ENCODE measurements around the gene LHX4. TPM values are rescaled to one million over a fixed set of nuclear protein-coding genes. Genes with fewer than 3 reads are reported as not detected.

The LHX4 gene
- total RNA-seq, 2 donors from 2014 or later = not detected

- WGBS, 2 donors = 88 to 89% methylated on average over 18 of the region's 18 CpGs
- DNase-seq (no peak), ATAC-seq (no peak)
- Histone ChIP-seq H3K36me3 (replicated peaks in 1 of 2; ENCODE audit: insufficient read depth in 1 of 2, low read depth in 2 of 2) (peaks cover 0 to 15% of the 10 kb centered on the region in 2 donors), H3K4me1 (no peaks in the 10 kb centered on the region), H3K27ac (no peak overlapping the region), H3K9me3 (no peaks in the 10 kb centered on the region), H3K27me3 (no peaks in the 10 kb centered on the region), H3K4me3 (no peak overlapping the region)
- no peak for TF ChIP-seq CTCF (IDR thresholded peaks at IDR 0.05)
- TF ChIP-seq POLR2A (IDR thresholded peaks at IDR 0.05) = no peak
- intact Hi-C loops (cut with DNase I) = no loop called here
These were observed 36.7 kb upstream of the LHX4 start for GRCh38 chr1:180193141-180194047.

GRCh38 chr1:180194048-180194425, 36.0 kb upstream of the LHX4 start:
- no peaks in the 10 kb centered on the region for H3K27me3 ChIP-seq
- ATAC-seq (no peak), DNase-seq (no peak)
- H3K9me3 ChIP-seq = no peaks in the 10 kb centered on the region
- H3K36me3 ChIP-seq (replicated peaks in 1 of 2; ENCODE audit: insufficient read depth in 1 of 2, low read depth in 2 of 2) = peaks cover 0 to 14% of the 10 kb centered on the region in 2 donors
- TF ChIP-seq POLR2A (IDR thresholded peaks at IDR 0.05) = no peak
- no peak for TF ChIP-seq CTCF (IDR thresholded peaks at IDR 0.05)
- no peak overlapping the region for H3K27ac ChIP-seq
- H3K4me3 ChIP-seq = no peak overlapping the region
- intact Hi-C loops (cut with DNase I) = no loop called here
- WGBS, 2 donors = 99 to 100% methylated on average over 3 to 10 of the region's 14 CpGs
- H3K4me1 ChIP-seq = no peaks in the 10 kb centered on the region

- H3K9me3 ChIP-seq = no peaks in the 10 kb centered on the region
- intact Hi-C loops (cut with DNase I) = no loop called here
- DNase-seq = no peak
- no peak for TF ChIP-seq CTCF (IDR thresholded peaks at IDR 0.05)
- TF ChIP-seq POLR2A (IDR thresholded peaks at IDR 0.05) = no peak
- no peaks in the 10 kb centered on the region for H3K4me1 ChIP-seq
- H3K36me3 ChIP-seq (replicated peaks in 1 of 2; ENCODE audit: insufficient read depth in 1 of 2, low read depth in 2 of 2) = peaks cover 0 to 9% of the 10 kb centered on the region in 2 donors
- no peaks in the 10 kb centered on the region for H3K27me3 ChIP-seq
- no peak overlapping the region for H3K27ac ChIP-seq
- no peak overlapping the region for H3K4me3 ChIP-seq
- 77 to 91% methylated on average over 17 to 19 of the region's 19 CpGs for WGBS, 2 donors
- ATAC-seq = no peak
These were observed 35.4 kb upstream of the LHX4 start for GRCh38 chr1:180194546-180195207.

- WGBS, 2 donors = 84 to 93% methylated on average over 3 of the region's 3 CpGs
- H3K9me3 ChIP-seq = no peaks in the 10 kb centered on the region
- intact Hi-C loops (cut with DNase I) = no loop called here
- no peaks in the 10 kb centered on the region for H3K27me3 ChIP-seq
- H3K4me3 ChIP-seq = no peak overlapping the region
- TF ChIP-seq CTCF (IDR thresholded peaks at IDR 0.05) = no peak
- no peak for TF ChIP-seq POLR2A (IDR thresholded peaks at IDR 0.05)
- no peak for DNase-seq
- ATAC-seq = no peak
- no peaks in the 10 kb centered on the region for H3K4me1 ChIP-seq
- no peak overlapping the region for H3K27ac ChIP-seq
- peaks cover 0 to 4% of the 10 kb centered on the region in 2 donors for H3K36me3 ChIP-seq (replicated peaks in 1 of 2; ENCODE audit: insufficient read depth in 1 of 2, low read depth in 2 of 2)
These were observed 34.7 kb upstream of the LHX4 start for GRCh38 chr1:180195401-180195800.

All from body of pancreas (tissue), 4 donors.